Measurements from ENCODE around the gene WBP2.
"Not testable (repeated sequence)": the region's sequence is repeated elsewhere in the genome, so short reads cannot be mapped to it uniquely, and the experiment has no call there.

The WBP2 gene

GRCh38 chr17:75894049-75894733 lies 39.1 kb upstream of the WBP2 start:
- DNase-seq (ENCODE audit: insufficient read length, low spot score) (no peak), FAIRE-seq (no peak)
- TF ChIP-seq POLR2A (IDR thresholded peaks at IDR 0.05; ENCODE audit: low read depth, low read length), result no peak

- TF ChIP-seq POLR2A (IDR thresholded peaks at IDR 0.05; ENCODE audit: low read depth, low read length), result no peak
- FAIRE-seq (no peak), DNase-seq (ENCODE audit: insufficient read length, low spot score) (no peak)
Observed at GRCh38 chr17:75893305-75894048, 38.3 kb upstream of the WBP2 start.

- no peak for FAIRE-seq
- no peak for TF ChIP-seq POLR2A (IDR thresholded peaks at IDR 0.05; ENCODE audit: low read depth, low read length)
- no peak for DNase-seq (ENCODE audit: insufficient read length, low spot score)
Observed at GRCh38 chr17:75892556-75893224, 37.6 kb upstream of the WBP2 start.

- DNase-seq (ENCODE audit: insufficient read length, low spot score) (no peak), FAIRE-seq (no peak)
Observed at GRCh38 chr17:75891605-75892555, 36.7 kb upstream of the WBP2 start.

GRCh38 chr17:75891022-75891604 lies 36.0 kb upstream of the WBP2 start:
- no peak for FAIRE-seq
- TF ChIP-seq POLR2A (IDR thresholded peaks at IDR 0.05; ENCODE audit: low read depth, low read length), result no peak
- no peak for DNase-seq (ENCODE audit: insufficient read length, low spot score)

More at GRCh38 chr17:75891605-75892555, 36.7 kb upstream of the WBP2 start:
- no peak for TF ChIP-seq POLR2A (IDR thresholded peaks at IDR 0.05; ENCODE audit: low read depth, low read length)

- FAIRE-seq (no peak), DNase-seq (ENCODE audit: insufficient read length, low spot score) (no peak)
- no peak for TF ChIP-seq POLR2A (IDR thresholded peaks at IDR 0.05; ENCODE audit: low read depth, low read length)
Observed at GRCh38 chr17:75889454-75889853, 34.3 kb upstream of the WBP2 start.

GRCh38 chr17:75888484-75888883 lies 33.3 kb upstream of the WBP2 start:
- no peak for TF ChIP-seq POLR2A (IDR thresholded peaks at IDR 0.05; ENCODE audit: low read depth, low read length)
- no peak for DNase-seq (ENCODE audit: insufficient read length, low spot score)
- no peak for FAIRE-seq

GRCh38 chr17:75885860-75886259 lies 30.7 kb upstream of the WBP2 start:
- not testable (repeated sequence) for FAIRE-seq; DNase-seq (ENCODE audit: insufficient read length, low spot score)

GRCh38 chr17:75885431-75885830 lies 30.3 kb upstream of the WBP2 start:
- FAIRE-seq (no peak), DNase-seq (ENCODE audit: insufficient read length, low spot score) (no peak)
- no peak for TF ChIP-seq POLR2A (IDR thresholded peaks at IDR 0.05; ENCODE audit: low read depth, low read length)

GRCh38 chr17:75881678-75882454 lies 26.7 kb upstream of the WBP2 start:
- FAIRE-seq, result no peak
- no peak for TF ChIP-seq POLR2A (IDR thresholded peaks at IDR 0.05; ENCODE audit: low read depth, low read length)
- no peak for DNase-seq (ENCODE audit: insufficient read length, low spot score)

GRCh38 chr17:75880266-75880665 lies 25.1 kb upstream of the WBP2 start:
- no peak for TF ChIP-seq POLR2A (IDR thresholded peaks at IDR 0.05; ENCODE audit: low read depth, low read length)
- no peak for FAIRE-seq
- no peak for DNase-seq (ENCODE audit: insufficient read length, low spot score)

GRCh38 chr17:75878174-75878998 lies 23.3 kb upstream of the WBP2 start, which contains the start of gene TRIM47:
Gene TRIM47, minus strand, starts transcription at chr17:75878581. Its CDS starts 33 bp downstream, at chr17:75878548.
- peak; percentile 77 for DNase-seq (ENCODE audit: insufficient read length, low spot score)
- FAIRE-seq, result no peak
- peak; percentile 76 for TF ChIP-seq POLR2A (IDR thresholded peaks at IDR 0.05; ENCODE audit: low read depth, low read length)
